Measurements from ENCODE around the gene ZNF524.

ZNF524 gene

GRCh38 chr19:55643887-55644176 lies 43.7 kb downstream of the ZNF524 start:
- peaks cover 10% of the 10 kb centered on the region for H3K36me3 ChIP-seq (replicated peaks; ENCODE audit: low read depth, low read length)
- H3K27ac ChIP-seq (ENCODE audit: low read length), result peak overlapping the region; percentile 84
- peaks cover 83% of the 10 kb centered on the region for H3K79me2 ChIP-seq (ENCODE audit: low read length)

GRCh38 chr19:55644191-55644833 lies 44.2 kb downstream of the ZNF524 start:
- peaks cover 39% of the 10 kb centered on the region for H3K4me1 ChIP-seq (ENCODE audit: low read length)
- peak overlapping the region; percentile 84 for H3K27ac ChIP-seq (ENCODE audit: low read length)
- TF ChIP-seq EZH2phosphoT487 (IDR thresholded peaks at IDR 0.05; ENCODE audit: low read depth) (no peak), CTCF (IDR thresholded peaks at IDR 0.05; ENCODE audit: low read depth, low read length) (no peak)
- H4K20me1 ChIP-seq (ENCODE audit: insufficient read depth, low read length), result no peaks in the 10 kb centered on the region
- H3K79me2 ChIP-seq (ENCODE audit: low read length), result peaks cover 81% of the 10 kb centered on the region
- H3K27me3 ChIP-seq (ENCODE audit: low read depth, low read length), result no peaks in the 10 kb centered on the region
- H3K9me3 ChIP-seq (ENCODE audit: insufficient read depth, low read length), result no peaks in the 10 kb centered on the region
- H3K4me3 ChIP-seq (ENCODE audit: low read length), result peak overlapping the region; percentile 86
- peaks cover 10% of the 10 kb centered on the region for H3K36me3 ChIP-seq (replicated peaks; ENCODE audit: low read depth, low read length)
- no peak overlapping the region for H2AFZ ChIP-seq (ENCODE audit: low read depth, low read length)
- peak overlapping the region; percentile 84 for H3K4me2 ChIP-seq (ENCODE audit: low read length)
- H3K9ac ChIP-seq (ENCODE audit: low read length), result peak overlapping the region; percentile 92

More at GRCh38 chr19:55643887-55644176, 43.7 kb downstream of the ZNF524 start:
- no peak for TF ChIP-seq CTCF (IDR thresholded peaks at IDR 0.05; ENCODE audit: low read depth, low read length)
- no peak for TF ChIP-seq EZH2phosphoT487 (IDR thresholded peaks at IDR 0.05; ENCODE audit: low read depth)
- Histone ChIP-seq H2AFZ (ENCODE audit: low read depth, low read length) (no peak overlapping the region), H3K4me1 (ENCODE audit: low read length) (peaks cover 36% of the 10 kb centered on the region), H3K4me3 (ENCODE audit: low read length) (peak overlapping the region; percentile 86), H3K27me3 (ENCODE audit: low read depth, low read length) (no peaks in the 10 kb centered on the region), H4K20me1 (ENCODE audit: insufficient read depth, low read length) (no peaks in the 10 kb centered on the region), H3K9ac (ENCODE audit: low read length) (peak overlapping the region; percentile 92), H3K4me2 (ENCODE audit: low read length) (peak overlapping the region; percentile 84), H3K9me3 (ENCODE audit: insufficient read depth, low read length) (no peaks in the 10 kb centered on the region)

GRCh38 chr19:55644842-55645511 lies 44.9 kb downstream of the ZNF524 start:
- Histone ChIP-seq H3K27ac (ENCODE audit: low read length) (peak overlapping the region; percentile 84; the same call in 1 of the 2 replicates), H3K9me3 (ENCODE audit: insufficient read depth, low read length) (no peaks in the 10 kb centered on the region), H2AFZ (ENCODE audit: low read depth, low read length) (no peak overlapping the region), H3K4me1 (ENCODE audit: low read length) (peaks cover 38% of the 10 kb centered on the region), H3K4me2 (ENCODE audit: low read length) (peak overlapping the region; percentile 84), H3K79me2 (ENCODE audit: low read length) (peaks cover 74% of the 10 kb centered on the region), H4K20me1 (ENCODE audit: insufficient read depth, low read length) (no peaks in the 10 kb centered on the region), H3K27me3 (ENCODE audit: low read depth, low read length) (no peaks in the 10 kb centered on the region), H3K9ac (ENCODE audit: low read length) (peak overlapping the region; percentile 92), H3K36me3 (replicated peaks; ENCODE audit: low read depth, low read length) (peaks cover 10% of the 10 kb centered on the region), H3K4me3 (ENCODE audit: low read length) (peak overlapping the region; percentile 86)
- no peak for TF ChIP-seq CTCF (IDR thresholded peaks at IDR 0.05; ENCODE audit: low read depth, low read length)
- TF ChIP-seq EZH2phosphoT487 (IDR thresholded peaks at IDR 0.05; ENCODE audit: low read depth), result no peak

- peaks cover 69% of the 10 kb centered on the region for H3K79me2 ChIP-seq (ENCODE audit: low read length)
- H3K36me3 ChIP-seq (replicated peaks; ENCODE audit: low read depth, low read length), result peaks cover 10% of the 10 kb centered on the region
- no peaks in the 10 kb centered on the region for H3K27me3 ChIP-seq (ENCODE audit: low read depth, low read length)
- peak overlapping the region; percentile 86; the same call in 1 of the 2 replicates for H3K4me3 ChIP-seq (ENCODE audit: low read length)
- no peak overlapping the region for H2AFZ ChIP-seq (ENCODE audit: low read depth, low read length)
- TF ChIP-seq CTCF (IDR thresholded peaks at IDR 0.05; ENCODE audit: low read depth, low read length) (no peak), EZH2phosphoT487 (IDR thresholded peaks at IDR 0.05; ENCODE audit: low read depth) (no peak)
- H3K4me1 ChIP-seq (ENCODE audit: low read length), result peaks cover 33% of the 10 kb centered on the region
- no peaks in the 10 kb centered on the region for H4K20me1 ChIP-seq (ENCODE audit: insufficient read depth, low read length)
- no peak overlapping the region for H3K9ac ChIP-seq (ENCODE audit: low read length)
- no peak overlapping the region for H3K27ac ChIP-seq (ENCODE audit: low read length)
- H3K9me3 ChIP-seq (ENCODE audit: insufficient read depth, low read length), result no peaks in the 10 kb centered on the region
- H3K4me2 ChIP-seq (ENCODE audit: low read length), result peak overlapping the region; percentile 84
Observed at GRCh38 chr19:55645512-55645881, 45.4 kb downstream of the ZNF524 start.

Data from OCI-LY3 (cell line).